ENCODE results near the gene UVSSA.

UVSSA gene

DNA sequence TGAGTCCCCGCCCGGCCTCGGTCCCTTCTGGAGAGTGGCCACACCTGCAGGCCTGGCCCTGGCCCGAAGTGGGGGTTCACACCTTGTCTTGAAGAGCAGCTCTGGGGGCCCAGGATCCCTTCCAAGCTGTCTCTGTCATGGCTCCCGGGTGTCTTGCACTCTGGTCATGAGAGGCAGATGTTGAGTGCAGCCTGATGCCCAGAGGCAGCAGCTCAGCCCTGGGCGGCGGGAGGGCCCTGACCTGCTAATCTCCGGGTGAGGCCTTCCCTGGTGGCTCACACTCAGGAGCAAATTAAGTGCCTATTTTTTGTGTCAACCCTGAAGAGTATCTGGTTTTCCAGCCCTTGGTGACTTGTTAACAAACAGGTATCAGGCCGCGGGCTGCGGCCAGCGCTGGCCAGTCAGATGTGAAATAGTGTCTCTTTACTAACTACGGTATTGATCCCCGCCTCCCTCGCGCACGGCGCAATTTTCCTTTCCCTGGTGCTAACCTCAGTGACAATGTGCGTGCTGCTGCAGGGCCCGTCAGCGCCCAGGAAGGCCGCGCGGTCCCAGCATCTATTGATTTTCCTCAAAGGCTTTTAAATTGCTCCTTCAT lies 35.0 kb downstream of the UVSSA start:
- Histone ChIP-seq H3K4me1 (ENCODE audit: low read length) (no peaks in the 10 kb centered on the region), H3K79me2 (ENCODE audit: low read length) (no peaks in the 10 kb centered on the region), H3K4me2 (ENCODE audit: low read depth, low read length) (no peak overlapping the region), H2AFZ (ENCODE audit: low read length) (no peak overlapping the region), H3K9me3 (replicated peaks; ENCODE audit: insufficient read depth, low read length) (no peaks in the 10 kb centered on the region), H3K36me3 (replicated peaks; ENCODE audit: insufficient read depth, low read length) (no peaks in the 10 kb centered on the region), H4K20me1 (ENCODE audit: insufficient read depth, low read length) (no peaks in the 10 kb centered on the region), H3K9me2 (replicated peaks; ENCODE audit: insufficient read depth, low read length) (no peaks in the 10 kb centered on the region), H3K9ac (ENCODE audit: low read length) (no peak overlapping the region), H3K4me3 (ENCODE audit: low read length) (no peak overlapping the region), H3F3A (ENCODE audit: insufficient read depth, low read length) (no peaks in the 10 kb centered on the region), H3K27ac (ENCODE audit: low read length) (no peak overlapping the region), H3K27me3 (replicated peaks; ENCODE audit: insufficient read depth, low read length) (no peaks in the 10 kb centered on the region)
- no peak for DNase-seq
- TF ChIP-seq EZH2 (optimal IDR thresholded peaks at IDR 0.05; ENCODE audit: low read depth, low read length): no peak
- TF ChIP-seq, protein P1, sequence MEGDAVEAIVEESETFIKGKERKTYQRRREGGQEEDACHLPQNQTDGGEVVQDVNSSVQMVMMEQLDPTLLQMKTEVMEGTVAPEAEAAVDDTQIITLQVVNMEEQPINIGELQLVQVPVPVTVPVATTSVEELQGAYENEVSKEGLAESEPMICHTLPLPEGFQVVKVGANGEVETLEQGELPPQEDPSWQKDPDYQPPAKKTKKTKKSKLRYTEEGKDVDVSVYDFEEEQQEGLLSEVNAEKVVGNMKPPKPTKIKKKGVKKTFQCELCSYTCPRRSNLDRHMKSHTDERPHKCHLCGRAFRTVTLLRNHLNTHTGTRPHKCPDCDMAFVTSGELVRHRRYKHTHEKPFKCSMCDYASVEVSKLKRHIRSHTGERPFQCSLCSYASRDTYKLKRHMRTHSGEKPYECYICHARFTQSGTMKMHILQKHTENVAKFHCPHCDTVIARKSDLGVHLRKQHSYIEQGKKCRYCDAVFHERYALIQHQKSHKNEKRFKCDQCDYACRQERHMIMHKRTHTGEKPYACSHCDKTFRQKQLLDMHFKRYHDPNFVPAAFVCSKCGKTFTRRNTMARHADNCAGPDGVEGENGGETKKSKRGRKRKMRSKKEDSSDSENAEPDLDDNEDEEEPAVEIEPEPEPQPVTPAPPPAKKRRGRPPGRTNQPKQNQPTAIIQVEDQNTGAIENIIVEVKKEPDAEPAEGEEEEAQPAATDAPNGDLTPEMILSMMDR (IDR thresholded peaks at IDR 0.05; ENCODE audit: low read length): no peak
- no peak for TF ChIP-seq EZH2phosphoT487 (IDR thresholded peaks at IDR 0.05; ENCODE audit: low read length)

DNA sequence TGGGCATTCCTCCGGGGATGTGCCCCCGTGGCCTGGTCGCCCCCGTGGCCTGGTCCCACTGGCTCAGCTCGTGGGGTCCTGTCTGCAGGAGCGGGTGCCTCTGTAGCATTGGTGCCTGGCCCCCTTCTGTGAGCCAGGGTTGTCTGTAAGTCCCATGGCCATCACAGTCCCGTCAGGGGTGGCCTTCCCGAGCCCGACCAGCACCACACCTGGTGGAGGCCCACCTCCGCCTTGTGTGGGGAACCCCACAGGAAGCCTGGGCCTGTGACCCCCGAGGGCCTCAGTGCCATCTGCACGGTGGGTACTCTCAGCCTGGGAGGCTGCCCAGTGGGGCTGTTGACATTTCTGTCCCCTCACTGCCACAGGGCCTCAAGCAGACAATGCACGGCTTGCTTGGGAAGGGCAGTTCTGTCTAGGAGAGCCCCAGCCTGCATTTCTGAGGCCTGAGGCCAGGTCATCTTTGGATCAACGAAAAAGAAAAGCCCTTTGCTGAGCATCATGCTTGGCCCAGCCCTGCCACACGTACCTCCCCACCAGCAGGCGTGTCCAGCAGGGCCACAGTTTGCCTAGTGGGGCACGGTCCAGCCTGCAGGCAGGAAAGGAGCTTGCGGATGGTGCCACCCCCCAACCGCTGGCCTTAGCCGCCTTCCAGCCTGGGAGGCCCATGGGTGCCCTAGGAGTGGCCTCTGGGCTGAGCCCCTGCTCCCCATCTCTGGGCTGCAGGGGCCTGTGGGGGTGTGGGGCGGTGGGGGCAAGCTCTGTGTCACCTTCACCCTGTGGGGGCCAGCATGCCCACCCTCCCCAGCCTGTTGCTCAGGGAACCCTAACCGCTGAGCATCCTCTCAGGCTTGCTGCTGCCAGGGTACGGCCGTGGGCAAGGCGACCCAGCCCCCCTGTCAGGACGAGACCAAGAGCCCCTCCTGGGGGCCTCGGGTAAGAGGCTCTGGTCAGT lies 36.0 kb downstream of the UVSSA start:
- no peak overlapping the region for H3K9ac ChIP-seq (ENCODE audit: low read length)
- H3K9me2 ChIP-seq (replicated peaks; ENCODE audit: insufficient read depth, low read length): no peaks in the 10 kb centered on the region
- TF ChIP-seq EZH2 (optimal IDR thresholded peaks at IDR 0.05; ENCODE audit: low read depth, low read length): no peak
- no peak overlapping the region for H2AFZ ChIP-seq (ENCODE audit: low read length)
- H3K36me3 ChIP-seq (replicated peaks; ENCODE audit: insufficient read depth, low read length): no peaks in the 10 kb centered on the region
- H4K20me1 ChIP-seq (ENCODE audit: insufficient read depth, low read length): no peaks in the 10 kb centered on the region
- H3K4me1 ChIP-seq (ENCODE audit: low read length): no peaks in the 10 kb centered on the region
- H3K27ac ChIP-seq (ENCODE audit: low read length): no peak overlapping the region
- H3K27me3 ChIP-seq (replicated peaks; ENCODE audit: insufficient read depth, low read length): no peaks in the 10 kb centered on the region
- no peaks in the 10 kb centered on the region for H3F3A ChIP-seq (ENCODE audit: insufficient read depth, low read length)
- DNase-seq: no peak
- no peak overlapping the region for H3K4me3 ChIP-seq (ENCODE audit: low read length)
- no peak overlapping the region for H3K4me2 ChIP-seq (ENCODE audit: low read depth, low read length)
- H3K79me2 ChIP-seq (ENCODE audit: low read length): no peaks in the 10 kb centered on the region
- no peaks in the 10 kb centered on the region for H3K9me3 ChIP-seq (replicated peaks; ENCODE audit: insufficient read depth, low read length)

DNA sequence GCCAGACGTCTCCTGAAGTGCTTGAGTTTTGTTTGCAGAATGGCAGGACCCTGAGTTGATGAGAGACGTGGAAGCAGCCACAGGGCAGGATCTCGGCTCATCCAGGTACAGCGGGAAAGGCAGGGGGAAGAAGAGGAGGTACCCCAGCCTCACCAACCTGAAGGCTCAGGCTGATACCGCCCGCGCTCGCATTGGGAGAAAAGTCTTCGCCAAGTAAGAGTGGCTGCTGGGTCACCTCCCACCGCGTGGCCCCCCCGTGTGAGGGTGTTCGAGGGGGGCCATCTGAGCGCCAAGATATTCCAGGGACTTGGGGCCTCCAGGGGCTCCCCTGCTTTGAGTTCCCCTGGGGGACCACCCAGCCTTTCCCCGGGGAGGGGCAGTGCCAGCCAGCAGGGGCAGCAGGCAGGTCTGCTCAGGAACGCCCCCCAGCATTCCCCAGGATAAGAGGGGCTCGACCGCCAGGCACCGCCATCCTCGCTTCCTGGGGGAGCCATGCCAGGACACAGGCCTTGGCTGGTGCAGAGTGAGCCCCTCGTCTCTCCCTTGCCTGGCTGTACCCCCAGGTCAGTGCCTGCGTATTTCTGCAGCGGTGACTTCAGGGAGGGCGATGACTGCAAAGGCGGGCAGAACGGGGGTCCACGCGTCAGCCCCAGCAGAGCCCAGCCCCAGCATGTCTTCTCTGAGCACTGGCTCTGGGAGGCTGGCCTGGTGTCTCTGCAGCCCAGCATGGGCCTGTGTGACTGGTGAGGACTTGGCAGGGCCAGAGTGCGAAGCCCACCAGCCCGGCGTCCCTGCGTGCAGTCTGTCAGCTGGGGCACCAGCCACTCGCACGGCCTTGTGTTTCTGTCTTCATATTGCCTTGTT lies 37.0 kb downstream of the UVSSA start:
- Histone ChIP-seq H3K79me2 (ENCODE audit: low read length) (no peaks in the 10 kb centered on the region), H3K27me3 (replicated peaks; ENCODE audit: insufficient read depth, low read length) (no peaks in the 10 kb centered on the region), H3K4me3 (ENCODE audit: low read length) (no peak overlapping the region), H3K27ac (ENCODE audit: low read length) (no peak overlapping the region), H3K36me3 (replicated peaks; ENCODE audit: insufficient read depth, low read length) (no peaks in the 10 kb centered on the region), H3K4me1 (ENCODE audit: low read length) (no peaks in the 10 kb centered on the region), H3K9me3 (replicated peaks; ENCODE audit: insufficient read depth, low read length) (no peaks in the 10 kb centered on the region; the same call in 1 of the 2 replicates), H3K4me2 (ENCODE audit: low read depth, low read length) (no peak overlapping the region), H4K20me1 (ENCODE audit: insufficient read depth, low read length) (no peaks in the 10 kb centered on the region), H3F3A (ENCODE audit: insufficient read depth, low read length) (no peaks in the 10 kb centered on the region), H2AFZ (ENCODE audit: low read length) (no peak overlapping the region), H3K9ac (ENCODE audit: low read length) (no peak overlapping the region), H3K9me2 (replicated peaks; ENCODE audit: insufficient read depth, low read length) (no peaks in the 10 kb centered on the region)
- no peak for DNase-seq
- TF ChIP-seq EZH2phosphoT487 (IDR thresholded peaks at IDR 0.05; ENCODE audit: low read length) (no peak), EZH2 (optimal IDR thresholded peaks at IDR 0.05; ENCODE audit: low read depth, low read length) (no peak)
- TF ChIP-seq, protein P1 (IDR thresholded peaks at IDR 0.05; ENCODE audit: low read length): no peak

All from MM.1S (cell line).